Retinal pigment epithelial cell (primary cell): ENCODE data around the gene SHB.

Experiments used
- DNase-seq: peaks from one replicate; pipeline ENCODE4 v3.0.0-alpha.2; 2010; ENCODE audit warnings: low read depth
- H3K4me3 ChIP-seq: 2 replicates; pipeline ENCODE4 v1.5.1; 2011; ENCODE audit warnings: mild to moderate bottlenecking, low read length, control low read depth, moderate library complexity
- CTCF ChIP-seq: conservative IDR thresholded peaks from 2 replicates; pipeline ENCODE4 v1.5.1; 2011; ENCODE audit warnings: low read depth, low read length, control low read depth, inconsistent platforms

SHB gene

GRCh38 chr9:37972351-37972848 lies 96.6 kb downstream of the SHB start:
- DNase-seq = peak; percentile 52
- no peak overlapping the region for H3K4me3 ChIP-seq
- peak; percentile 51 for TF ChIP-seq CTCF

- no peak for DNase-seq
- TF ChIP-seq CTCF = no peak
- no peak overlapping the region for H3K4me3 ChIP-seq
Observed at GRCh38 chr9:37971691-37972090, 97.3 kb downstream of the SHB start.

- no peak for TF ChIP-seq CTCF
- no peak overlapping the region for H3K4me3 ChIP-seq
- no peak for DNase-seq
Observed at GRCh38 chr9:37971108-37971459, 97.9 kb downstream of the SHB start.

- no peak for TF ChIP-seq CTCF
- DNase-seq = no peak
- H3K4me3 ChIP-seq = no peak overlapping the region
Observed at GRCh38 chr9:37970301-37971107, 98.5 kb downstream of the SHB start.

GRCh38 chr9:37969558-37970300 lies 99.3 kb downstream of the SHB start:
- no peak for TF ChIP-seq CTCF
- DNase-seq = no peak
- H3K4me3 ChIP-seq = no peak overlapping the region

- H3K4me3 ChIP-seq = no peak overlapping the region
- no peak for DNase-seq
- peak; percentile 1 for TF ChIP-seq CTCF
Observed at GRCh38 chr9:37969130-37969529, 99.9 kb downstream of the SHB start.
